HG03342 (cell line): Measurements from ENCODE around the gene SARS2.
A peak's percentile ranks its signal among the peaks of the same experiment; 100 is the strongest.

Experiments used
- ATAC-seq: cut with Tn5 transposase; IDR thresholded peaks from one replicate; pipeline ENCODE4 v1.9.1; 2021; ENCODE audit warnings: mild to moderate bottlenecking, moderate library complexity; ENCODE audit not compliant: unreplicated experiment

The SARS2 gene

DNA sequence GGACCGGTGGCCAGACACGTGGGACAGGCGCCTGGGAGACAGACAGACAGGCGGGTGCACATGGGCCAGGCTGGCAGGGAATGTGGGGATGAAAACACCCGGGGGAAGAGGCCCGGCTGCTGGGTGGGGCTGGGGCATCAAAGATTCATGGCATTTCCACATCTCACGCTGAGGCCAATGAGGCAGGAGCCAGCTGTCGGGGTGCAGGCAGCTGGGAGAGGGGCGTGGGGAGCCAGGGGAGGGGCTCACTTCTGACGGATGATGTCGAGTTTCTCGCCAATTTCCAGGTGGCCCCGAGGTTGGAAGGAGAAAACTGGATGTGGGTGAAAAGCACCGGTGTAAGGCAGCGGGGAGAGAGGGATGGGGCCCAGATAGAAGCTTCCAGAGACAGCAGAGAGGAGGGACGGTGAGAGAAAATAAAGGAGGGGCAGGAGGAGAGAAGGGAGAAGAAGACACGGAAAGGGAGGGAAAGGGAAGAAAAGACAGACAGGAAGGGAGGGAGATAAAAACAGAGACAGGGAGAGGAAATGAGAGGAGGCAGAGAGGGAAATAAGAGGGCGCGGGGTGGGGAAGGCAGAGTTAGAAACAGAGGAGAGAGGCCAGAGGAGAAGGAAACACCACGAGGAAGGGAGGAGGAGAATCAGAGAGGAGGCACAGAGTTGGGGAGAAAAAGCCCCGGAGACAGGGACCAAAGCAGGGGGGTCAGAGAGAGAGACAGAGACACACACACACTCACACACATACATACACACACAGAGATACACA is 10.5 kb downstream of the SARS2 start:
- ATAC-seq: no peak

GRCh38 chr19:38918526-38918925 is 12.0 kb downstream of the SARS2 start:
- no peak for ATAC-seq

DNA sequence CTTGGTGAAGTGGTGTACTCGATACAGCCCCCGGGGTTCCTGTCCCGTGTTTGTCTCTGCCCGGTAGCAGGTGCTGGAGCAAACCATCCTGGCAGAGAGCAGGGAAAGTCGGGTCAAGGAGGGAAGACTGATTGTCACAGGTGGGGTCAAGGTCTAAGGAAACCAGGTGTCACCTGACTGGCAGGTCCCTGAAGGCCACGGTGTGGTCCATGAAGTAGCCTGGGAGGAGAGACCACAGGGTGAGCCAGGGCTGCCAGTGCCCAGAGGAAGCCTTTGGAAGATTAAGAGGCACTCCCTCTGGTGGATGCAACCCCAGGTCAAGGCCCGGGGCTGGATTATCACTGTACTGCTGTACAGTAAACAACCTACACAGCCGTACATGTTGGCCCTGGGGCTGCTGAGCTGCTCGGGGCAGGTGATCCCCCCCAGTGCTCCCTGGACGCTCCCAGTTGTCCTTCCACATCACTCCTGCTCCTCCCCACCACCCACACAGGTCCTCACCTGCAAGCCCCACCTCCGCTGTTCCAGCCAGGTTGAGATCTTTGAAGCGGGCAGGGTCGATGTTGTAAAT is 12.6 kb downstream of the SARS2 start:
- no peak for ATAC-seq

DNA sequence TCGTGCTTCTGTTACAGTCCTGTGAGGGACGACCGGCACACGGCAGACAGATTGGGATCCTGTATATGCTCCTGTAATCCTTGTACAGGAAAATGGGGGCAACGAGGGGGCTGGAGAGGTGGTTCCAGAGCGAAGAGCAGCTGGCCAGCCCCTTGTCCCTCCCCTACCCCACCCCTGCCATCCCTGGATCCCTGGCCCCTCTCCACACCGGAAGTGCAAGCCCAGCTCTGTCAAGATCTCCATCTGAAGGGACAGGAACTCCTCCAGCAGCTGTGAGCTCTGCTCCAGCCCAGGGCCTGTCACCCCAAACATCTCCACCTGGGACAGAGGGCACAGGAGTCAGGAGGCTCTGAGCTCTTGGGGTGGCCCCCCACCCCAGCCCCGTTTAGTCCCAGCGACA is 13.0 kb downstream of the SARS2 start:
- ATAC-seq: no peak

DNA sequence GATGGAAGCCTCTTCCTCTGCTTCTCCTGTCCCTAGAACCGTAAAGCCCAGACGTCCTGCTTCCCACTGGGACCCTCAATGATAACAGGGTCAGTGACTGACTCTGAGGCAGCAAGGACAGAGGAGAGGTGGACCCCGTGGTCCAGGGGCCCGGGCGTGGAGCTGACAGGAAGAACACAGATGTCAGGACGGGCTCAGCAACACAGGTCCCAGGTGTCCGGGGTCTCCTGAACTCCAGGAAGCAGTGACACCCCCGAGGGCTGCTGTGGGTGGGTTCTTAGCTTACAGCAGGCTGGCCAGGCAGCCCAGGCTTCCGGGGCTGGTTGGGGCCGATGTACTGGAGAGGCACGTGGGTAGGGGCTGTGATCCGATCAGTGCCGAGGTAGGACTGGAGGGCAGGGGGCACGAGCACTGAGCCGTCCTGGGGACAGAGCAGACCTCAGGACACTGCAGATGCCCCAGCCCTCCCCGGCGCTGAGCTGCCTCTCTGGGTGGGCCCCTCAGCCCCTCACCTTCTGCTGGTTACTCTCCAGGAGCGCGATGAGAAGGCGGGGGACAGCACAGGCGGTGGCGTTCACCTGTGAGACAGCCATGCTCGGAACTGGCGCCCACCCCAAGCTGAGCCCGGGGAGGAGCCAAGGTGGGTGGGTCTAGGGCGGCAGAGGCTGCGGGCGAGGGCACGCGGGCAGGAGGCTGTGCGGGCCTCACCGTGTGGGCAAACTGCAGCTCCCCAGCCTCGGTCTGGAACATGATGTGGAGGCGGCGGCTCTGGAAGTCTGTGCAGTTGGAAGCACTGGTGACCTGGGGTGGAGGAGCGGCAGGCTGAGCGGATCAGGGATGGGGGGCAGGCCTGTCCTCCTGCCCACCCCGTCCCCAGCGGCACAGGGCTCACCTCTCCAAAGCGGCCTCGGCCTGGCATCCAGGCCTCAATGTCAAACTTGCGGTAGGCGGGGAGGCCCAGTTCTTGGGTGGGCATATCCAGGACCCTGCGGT is 14.9 kb downstream of the SARS2 start:
- ATAC-seq: no peak

GRCh38 chr19:38913958-38914357 is 16.6 kb downstream of the SARS2 start:
- no peak for ATAC-seq

DNA sequence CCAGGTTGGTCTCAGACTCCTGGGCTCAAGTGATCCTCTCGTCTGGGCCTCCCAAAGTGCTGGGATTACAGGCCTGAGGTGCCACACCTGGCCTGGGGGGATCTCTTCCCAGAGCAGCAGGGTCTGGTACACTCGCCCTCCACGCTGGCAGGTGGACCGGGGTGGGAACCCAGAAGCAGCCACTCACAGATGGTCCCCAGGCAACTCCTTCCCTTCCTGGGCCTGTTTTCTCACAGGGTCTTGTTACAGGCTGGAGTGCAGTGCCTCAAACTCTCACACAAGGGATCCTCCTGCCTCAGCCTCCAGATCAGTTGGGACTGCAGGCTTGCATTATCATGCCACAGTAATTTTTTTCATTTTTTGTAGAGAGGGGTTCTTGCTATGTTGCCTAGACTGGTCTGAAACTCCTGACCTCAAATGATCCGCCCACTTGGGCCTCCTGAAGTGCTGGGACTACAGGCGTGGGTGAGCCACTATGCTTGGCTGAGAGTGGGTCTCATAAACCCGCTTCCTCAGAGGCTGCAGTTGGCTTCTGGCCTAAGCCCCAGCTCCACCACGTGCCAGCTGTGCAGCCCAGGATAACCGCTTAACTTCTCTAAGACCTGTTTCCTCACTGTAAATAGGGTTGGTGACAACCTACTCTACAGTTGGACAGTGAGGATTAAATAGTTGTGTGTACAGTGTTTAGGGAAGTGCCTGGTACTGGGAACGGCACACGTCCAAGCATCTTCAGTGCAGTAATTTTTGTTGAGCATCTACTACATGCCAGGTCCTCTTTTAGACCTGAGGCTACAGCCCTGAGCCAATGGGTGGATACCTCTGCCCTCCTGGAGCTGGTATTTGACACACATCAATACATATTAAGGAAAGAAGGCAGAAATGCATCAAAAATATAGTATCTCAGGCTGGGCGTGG is 17.7 kb downstream of the SARS2 start:
- ATAC-seq: no peak

DNA sequence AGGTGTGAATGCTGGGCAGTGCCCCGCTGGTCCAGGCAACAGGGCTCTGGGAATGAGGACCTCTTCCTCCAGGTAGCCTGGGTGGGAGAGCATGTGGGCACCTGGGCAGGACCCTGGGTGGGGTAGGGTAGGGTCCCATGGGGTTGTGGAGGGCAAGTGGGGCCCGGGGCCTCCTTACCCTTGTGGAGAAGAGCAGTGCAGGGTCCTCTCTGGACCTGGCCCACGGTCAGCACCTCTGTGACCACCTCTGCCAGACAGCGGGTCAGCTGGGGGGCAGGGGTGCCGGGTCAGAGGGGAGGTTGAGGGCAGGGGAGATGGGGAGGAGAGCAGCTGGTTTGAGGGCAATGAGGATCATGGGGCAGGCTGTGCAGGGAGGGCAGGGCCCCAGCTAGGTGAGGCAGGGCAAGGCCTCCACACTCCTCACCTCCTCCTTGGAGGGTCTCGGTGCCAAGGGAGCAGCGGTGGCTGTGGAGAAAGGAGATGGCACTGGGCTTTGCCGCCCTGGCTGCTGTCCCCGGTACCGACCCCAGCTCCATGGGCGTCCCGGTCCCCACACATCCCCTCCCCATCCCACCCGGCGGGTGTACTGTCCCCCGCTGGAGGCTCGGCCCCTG is 19.1 kb downstream of the SARS2 start:
- ATAC-seq: no peak

DNA sequence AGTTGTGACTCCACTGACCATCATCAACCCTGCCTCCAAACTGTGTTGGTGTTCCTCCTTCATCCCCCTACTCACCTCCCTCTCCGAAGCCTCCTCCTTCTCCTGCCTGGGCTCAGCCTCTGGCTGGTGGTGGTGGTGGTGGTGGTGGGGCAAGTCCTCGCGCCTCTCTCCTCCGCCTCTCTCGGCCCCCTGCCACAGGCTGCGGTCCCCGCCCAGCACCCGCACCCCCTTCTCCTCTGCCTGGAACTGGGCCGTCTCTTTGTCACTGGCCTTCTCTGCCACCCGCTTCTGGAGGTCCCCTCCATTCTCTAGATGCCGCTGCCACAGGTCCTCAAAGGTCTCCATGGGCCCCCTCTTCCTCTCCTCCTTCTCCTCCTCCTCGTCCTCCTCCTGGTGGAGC is 20.1 kb downstream of the SARS2 start:
- ATAC-seq: no peak

DNA sequence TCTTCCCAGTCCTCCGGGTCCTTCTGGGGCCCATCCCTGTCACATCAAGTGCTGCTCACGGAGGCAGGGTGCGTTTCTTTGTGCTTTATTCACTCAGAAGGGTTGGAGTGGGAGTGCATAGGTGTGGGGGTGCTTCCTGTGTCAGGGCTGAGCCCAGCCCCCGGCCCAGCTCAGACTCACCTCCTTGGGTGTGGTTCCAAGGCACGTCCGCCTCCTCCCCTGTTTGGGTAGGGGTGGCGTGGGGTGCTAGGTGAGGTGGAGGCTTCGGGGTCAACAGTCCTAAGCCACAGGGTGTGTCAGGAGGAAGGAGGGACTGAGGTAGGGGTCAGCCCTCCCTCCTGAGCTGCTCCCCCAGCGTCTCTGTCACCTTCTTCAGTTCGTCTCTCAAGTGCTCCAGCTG is 21.7 kb downstream of the SARS2 start:
- ATAC-seq: no peak

GRCh38 chr19:38907670-38908069 is 22.9 kb downstream of the SARS2 start:
- ATAC-seq: no peak

GRCh38 chr19:38907227-38907626 is 23.3 kb downstream of the SARS2 start:
- no peak for ATAC-seq

GRCh38 chr19:38905620-38906019 is 24.9 kb downstream of the SARS2 start:
- no peak for ATAC-seq

DNA sequence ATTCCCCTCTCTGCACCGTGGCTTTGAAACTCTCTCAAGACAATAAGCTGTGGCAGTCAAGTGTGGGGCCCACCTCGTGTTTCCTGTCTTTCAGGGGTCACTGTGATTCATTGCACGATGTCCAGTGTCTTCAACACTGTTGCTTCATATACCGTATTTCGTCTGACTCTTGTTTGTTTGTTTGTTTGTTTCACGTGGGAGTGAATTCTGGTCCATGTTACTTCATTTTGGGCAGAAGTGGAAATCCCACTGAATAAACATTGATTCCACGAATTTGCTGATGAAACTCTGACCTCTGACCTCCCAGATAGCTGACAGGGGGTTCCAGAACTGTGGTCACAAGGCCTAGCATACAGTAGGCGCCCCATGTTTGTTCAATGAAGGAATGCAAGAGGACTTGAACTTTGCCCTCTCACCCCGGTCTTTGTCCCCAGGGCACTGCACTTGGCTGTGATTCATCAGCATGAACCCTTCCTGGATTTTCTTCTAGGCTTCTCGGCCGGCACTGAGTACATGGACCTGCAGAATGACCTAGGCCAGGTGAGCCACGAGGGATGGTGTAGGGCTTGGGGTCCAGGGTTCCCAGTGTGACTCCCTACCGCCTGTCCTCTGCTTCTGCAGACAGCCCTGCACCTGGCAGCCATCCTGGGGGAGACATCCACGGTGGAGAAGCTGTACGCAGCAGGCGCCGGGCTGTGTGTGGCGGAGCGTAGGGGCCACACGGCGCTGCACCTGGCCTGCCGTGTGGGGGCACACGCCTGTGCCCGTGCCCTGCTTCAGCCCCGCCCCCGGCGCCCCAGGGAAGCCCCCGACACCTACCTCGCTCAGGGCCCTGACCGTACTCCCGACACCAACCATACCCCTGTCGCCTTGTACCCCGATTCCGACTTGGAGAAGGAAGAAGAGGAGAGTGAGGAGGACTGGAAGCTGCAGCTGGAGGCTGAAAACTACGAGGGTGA is 25.7 kb downstream of the SARS2 start:
- no peak for ATAC-seq

GRCh38 chr19:38901683-38902082 is 28.9 kb downstream of the SARS2 start:
- no peak for ATAC-seq

DNA sequence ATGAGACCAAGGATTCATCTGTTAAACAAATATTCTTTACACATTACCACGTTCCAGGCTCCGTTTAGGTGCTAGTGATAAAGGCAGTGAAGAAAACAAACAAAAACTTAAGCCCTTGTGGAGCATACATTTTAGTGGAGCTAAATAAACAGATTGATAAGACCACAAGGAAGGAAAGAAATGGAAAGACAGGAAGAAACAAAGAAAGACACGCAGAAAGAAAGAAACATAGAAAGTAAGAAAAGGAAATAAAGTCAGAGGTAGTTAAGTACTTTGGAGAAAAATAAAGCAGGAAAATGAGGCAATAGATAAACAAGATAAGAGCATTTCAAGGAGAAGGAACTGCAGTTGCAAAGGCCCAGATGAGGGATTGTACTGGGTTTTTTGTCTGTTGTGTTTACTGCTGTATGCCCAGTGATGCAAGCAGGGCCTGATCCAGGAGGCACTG is 29.8 kb downstream of the SARS2 start:
- no peak for ATAC-seq

GRCh38 chr19:38900202-38900629 is 30.3 kb downstream of the SARS2 start:
- no peak for ATAC-seq

DNA sequence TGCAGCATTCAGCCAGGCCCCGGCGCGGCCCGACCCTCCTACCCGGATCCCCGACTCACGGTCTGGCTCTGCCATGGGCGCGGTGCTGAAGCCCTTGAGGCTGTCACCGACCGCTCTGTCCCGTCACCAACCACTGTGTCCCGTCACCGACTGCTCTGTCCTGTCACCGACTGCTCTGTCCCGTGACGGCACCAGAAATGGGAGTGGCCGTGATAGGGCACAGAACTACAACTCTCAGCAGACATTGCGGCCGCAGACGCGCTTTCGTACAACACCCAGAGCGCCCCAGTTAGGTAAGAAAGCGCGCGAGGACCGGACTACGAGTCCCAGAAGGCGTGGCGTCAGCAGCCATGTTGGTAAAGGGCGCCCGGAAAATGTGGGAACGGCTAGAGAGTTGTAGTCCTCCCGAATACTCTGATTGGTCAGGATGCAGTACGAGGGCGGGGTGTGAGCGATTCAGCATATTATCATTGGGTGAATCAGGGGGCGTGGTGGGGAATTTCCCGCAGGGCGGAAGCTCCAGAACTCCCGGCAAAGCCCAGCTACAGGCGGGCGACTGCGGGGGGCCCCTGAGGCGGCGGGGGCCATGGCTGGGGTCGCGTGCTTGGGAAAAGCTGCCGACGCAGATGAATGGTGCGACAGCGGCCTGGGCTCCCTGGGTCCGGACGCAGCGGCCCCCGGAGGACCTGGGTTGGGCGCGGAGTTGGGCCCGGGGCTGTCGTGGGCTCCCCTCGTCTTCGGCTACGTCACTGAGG is 30.9 kb downstream of the SARS2 start, which contains the start of the genes NFKBIB and SIRT2:
Gene NFKBIB (plus strand): TSS at position 523 of the 755 bp plus-strand sequence. CDS start 64 bp downstream, at position 587.
Gene SIRT2 (minus strand): TSS at position 172 of the 755 bp plus-strand sequence. CDS start 97 bp downstream, at position 75.
- ATAC-seq: peak; percentile 84
